CD14-positive monocyte (primary cell): ENCODE results near the gene CPHXL2. TPM values are rescaled to one million over a fixed set of nuclear protein-coding genes. Genes with fewer than 3 reads are reported as not detected.
A peak's percentile ranks its signal among the peaks of the same experiment; 100 is the strongest.

ENCODE experiments used
- DNase-seq, 3 donors: peaks; one replicate each; pipeline ENCODE4 v3.0.0-alpha.2; 2011 to 2022
- H2AFZ ChIP-seq: 2 replicates; pipeline ENCODE4 v1.6.0; 2012; ENCODE audit warnings: mild to moderate bottlenecking, low read depth, low read length, inconsistent platforms; ENCODE audit not compliant: insufficient read depth, poor library complexity, severe bottlenecking
- H3K27ac ChIP-seq, 2 donors: 1 replicate in 1 of 2; 2 replicates in 1 of 2; pipeline ENCODE4 v1.5.1; 2012 to 2013; ENCODE audit warnings: low read length in 2 of 2, control low read depth in 1 of 2, inconsistent platforms in 1 of 2, low read depth in 1 of 2, mild to moderate bottlenecking in 1 of 2
- H3K27me3 ChIP-seq, 2 donors: one replicate each; pipeline versions ENCODE4 v1.6.0 to v1.6.1; 2011 to 2013; ENCODE audit warnings: low read length in 2 of 2; ENCODE audit not compliant: control insufficient read depth in 2 of 2, insufficient read depth in 2 of 2
- H3K36me3 ChIP-seq, 2 donors: replicated peaks in 1 of 2; 1 replicate in 1 of 2; 2 replicates in 1 of 2; pipeline versions ENCODE4 v1.5.1 to v1.6.1; 2012 to 2013; ENCODE audit warnings: low read length in 2 of 2, control low read depth in 1 of 2, inconsistent platforms in 1 of 2, mild to moderate bottlenecking in 1 of 2; ENCODE audit not compliant: insufficient read depth in 2 of 2, control insufficient read depth in 1 of 2
- H3K4me1 ChIP-seq, 2 donors: 1 replicate in 1 of 2; 2 replicates in 1 of 2; pipeline versions ENCODE4 v1.5.1 to v1.6.1; 2012 to 2013; ENCODE audit warnings: low read length in 2 of 2, control low read depth in 1 of 2, inconsistent platforms in 1 of 2, mild to moderate bottlenecking in 1 of 2, moderate library complexity in 1 of 2; ENCODE audit not compliant: insufficient read depth in 2 of 2, control insufficient read depth in 1 of 2
- H3K4me2 ChIP-seq: replicated peaks from 2 replicates; pipeline ENCODE3; 2012; ENCODE audit warnings: low read length, moderate library complexity, mild to moderate bottlenecking; ENCODE audit not compliant: poor library complexity, severe bottlenecking; ENCODE audit errors: extremely low read depth
- H3K4me3 ChIP-seq, 3 experiments: fragments of 200-600 bp in 1 of 3; sonication (generic) in 1 of 3; replicated peaks in 1 of 3; 1 replicate in 2 of 3; 2 replicates in 1 of 3; pipeline ENCODE4 v1.5.1; 2011 to 2013; ENCODE audit warnings: low read length in 3 of 3, mild to moderate bottlenecking in 3 of 3, control low read depth in 2 of 3, low read depth in 2 of 3, inconsistent platforms in 1 of 3, moderate library complexity in 1 of 3
- H3K79me2 ChIP-seq: 2 replicates; pipeline ENCODE4 v1.6.0; 2012; ENCODE audit warnings: mild to moderate bottlenecking, control low read depth, inconsistent platforms, low read length, moderate library complexity; ENCODE audit not compliant: insufficient read depth
- H3K9ac ChIP-seq: 2 replicates; pipeline ENCODE4 v1.6.0; 2017; ENCODE audit warnings: low read length, mild to moderate bottlenecking; ENCODE audit not compliant: insufficient read depth, poor library complexity, severe bottlenecking
- H3K9me3 ChIP-seq, 2 donors: replicated peaks in 1 of 2; 1 replicate in 1 of 2; 2 replicates in 1 of 2; pipeline versions ENCODE4 v1.5.1 to v1.6.1; 2012 to 2013; ENCODE audit warnings: low read length in 2 of 2, control low read depth in 1 of 2; ENCODE audit not compliant: control insufficient read depth in 1 of 2, insufficient read depth in 1 of 2
- H4K20me1 ChIP-seq: 2 replicates; pipeline ENCODE4 v1.6.0; 2012; ENCODE audit warnings: mild to moderate bottlenecking, low read length, control low read depth, moderate library complexity; ENCODE audit not compliant: insufficient read depth
- H3K27ac Mint-ChIP-seq, 7 donors: one replicate each; pipeline ENCODE4 v1.8.0; 2020; ENCODE audit warnings: mild to moderate bottlenecking in 7 of 7, mixed read lengths in 7 of 7, moderate library complexity in 6 of 7, inconsistent platforms in 2 of 7
- H3K27me3 Mint-ChIP-seq, 3 donors: one replicate each; pipeline ENCODE4 v1.8.0; 2021 to 2022; ENCODE audit warnings: low read depth in 3 of 3, mild to moderate bottlenecking in 3 of 3, mixed read lengths in 3 of 3, moderate library complexity in 3 of 3, inconsistent platforms in 1 of 3
- H3K36me3 Mint-ChIP-seq, 2 donors: one replicate each; pipeline ENCODE4 v1.8.0; 2020; ENCODE audit warnings: mixed read lengths in 2 of 2, inconsistent platforms in 1 of 2, mild to moderate bottlenecking in 1 of 2
- H3K4me1 Mint-ChIP-seq: one replicate; pipeline ENCODE4 v1.8.0; 2020; ENCODE audit warnings: mild to moderate bottlenecking, mixed read lengths
- H3K4me3 Mint-ChIP-seq, 2 donors: one replicate each; pipeline ENCODE4 v1.8.0; 2020; ENCODE audit warnings: mild to moderate bottlenecking in 2 of 2, mixed read lengths in 2 of 2, moderate library complexity in 1 of 2
- H3K9me3 Mint-ChIP-seq, 7 donors: one replicate each; pipeline ENCODE4 v1.8.0; 2020 to 2022; ENCODE audit warnings: mixed read lengths in 7 of 7, mild to moderate bottlenecking in 6 of 7, moderate library complexity in 6 of 7, inconsistent platforms in 2 of 7
- CTCF ChIP-seq: fragments of 200-600 bp; IDR thresholded peaks from one replicate; pipeline ENCODE4 v1.8.0; 2022; ENCODE audit warnings: antibody characterized with exemption, mild to moderate bottlenecking
- WGBS: methylation state at CpG from one replicate; pipeline ENCODE4 v1.1.5; 2013; ENCODE audit warnings: missing lambda C conversion rate; ENCODE audit not compliant: insufficient coverage; 5-methylcytosine and 5-hydroxymethylcytosine counted together
- intact Hi-C, 2 donors: fragments of 100-400 bp; cut with micrococcal nuclease; formaldehyde crosslinking; loops; one replicate each; pipeline versions ENCODE4 v1.15.0 to v1.15.1; 2023
- polyA plus RNA-seq, 3 donors: library from polyadenylated mRNA; depleted of rRNA in 1 of 3; unstranded in 2 of 3; stranded (reverse) in 1 of 3; fragments of 300-500 nt in 2 of 3; fragments of >200 nt in 1 of 3; fragmentation: Illumina TruSeq in 2 of 3; gene quantifications; 1 replicate in 2 of 3; 2 replicates in 1 of 3; pipeline ENCODE4 v1.2.3, GENCODE V29; 2012 to 2021

Gene CPHXL2
- polyA plus RNA-seq, 3 donors: not detected

- Mint-ChIP-seq H3K4me1 (peaks cover 7% of the 10 kb centered on the region), H3K4me3 (no peak overlapping the region)
- no peak overlapping the region for H2AFZ ChIP-seq
Observed at GRCh38 chr16:75629132-75629531, 47.7 kb downstream of the CPHXL2 start.

GRCh38 chr16:75628351-75628750, 48.5 kb downstream of the CPHXL2 start:
- H2AFZ ChIP-seq: no peak overlapping the region
- H3K27ac ChIP-seq: no peak overlapping the region
- no peak overlapping the region for H3K4me2 ChIP-seq
- intact Hi-C loops: loop anchor here (10.0 kb wide), 2 partner anchors 164 to 194 kb away; partner anchors contain the start of genes TMEM170A (in 2 of the 2) and CFDP1 (in 1 of the 2)
- no peaks in the 10 kb centered on the region for H3K27me3 Mint-ChIP-seq
- no peak overlapping the region for H3K9ac ChIP-seq
- DNase-seq: no peak
- H3K4me1 Mint-ChIP-seq: peaks cover 7% of the 10 kb centered on the region
- TF ChIP-seq CTCF: no peak
- WGBS: 73% methylated on average over 3 of the region's 4 CpGs
- peaks cover 67 to 82% of the 10 kb centered on the region in 2 donors for H3K36me3 ChIP-seq
- no peaks in the 10 kb centered on the region for H4K20me1 ChIP-seq
- peaks cover 75 to 78% of the 10 kb centered on the region in 2 donors for H3K36me3 Mint-ChIP-seq
- H3K4me3 Mint-ChIP-seq: no peak overlapping the region
- no peaks in the 10 kb centered on the region for H3K9me3 ChIP-seq
- peak overlapping the region in 3 of 7 donors; percentile 20 to 70 (median 65) for H3K27ac Mint-ChIP-seq
- H3K79me2 ChIP-seq: no peaks in the 10 kb centered on the region
- H3K4me3 ChIP-seq: no peak overlapping the region
- H3K9me3 Mint-ChIP-seq: no peaks in the 10 kb centered on the region
- no peaks in the 10 kb centered on the region for H3K27me3 ChIP-seq
- H3K4me1 ChIP-seq: peaks cover 0 to 4% of the 10 kb centered on the region in 2 donors

More at GRCh38 chr16:75629132-75629531, 47.7 kb downstream of the CPHXL2 start:
- H3K27me3 Mint-ChIP-seq: no peaks in the 10 kb centered on the region
- WGBS: 94% methylated on average over 10 of the region's 10 CpGs
- Histone ChIP-seq H3K9ac (no peak overlapping the region), H3K4me1 (no peaks in the 10 kb centered on the region), H3K36me3 (peaks cover 75 to 89% of the 10 kb centered on the region in 2 donors), H3K4me2 (no peak overlapping the region), H3K27ac (no peak overlapping the region), H3K27me3 (no peaks in the 10 kb centered on the region), H3K79me2 (no peaks in the 10 kb centered on the region), H3K9me3 (no peaks in the 10 kb centered on the region), H4K20me1 (no peaks in the 10 kb centered on the region), H3K4me3 (no peak overlapping the region)
- TF ChIP-seq CTCF: no peak
- intact Hi-C loops: loop anchor here (10.0 kb wide), 2 partner anchors 164 to 194 kb away; partner anchors contain the start of genes TMEM170A (in 2 of the 2) and CFDP1 (in 1 of the 2)
- H3K9me3 Mint-ChIP-seq: no peaks in the 10 kb centered on the region
- no peak for DNase-seq
- peaks cover 82 to 86% of the 10 kb centered on the region in 2 donors for H3K36me3 Mint-ChIP-seq
- peak overlapping the region in 1 of 7 donors; percentile 35 for H3K27ac Mint-ChIP-seq
